Gastroesophageal sphincter (tissue), 4 donors: Measurements from ENCODE around the gene ATP1B3. TPM values are rescaled to one million over a fixed set of nuclear protein-coding genes. Genes with fewer than 3 reads are reported as not detected.
A peak's percentile ranks its signal among the peaks of the same experiment; 100 is the strongest.

ENCODE experiments used
- ATAC-seq: fragments of 150-250 bp; one replicate; pipeline ENCODE4 v1.9.1; 2016; ENCODE audit warnings: mild to moderate bottlenecking, moderate library complexity
- H3K27ac ChIP-seq, 4 donors: fragments of 200-600 bp; sonication (generic) in 3 of 4; 1 replicate in 3 of 4; 2 replicates in 1 of 4; pipeline ENCODE4 v1.5.1; 2016 to 2019
- H3K27me3 ChIP-seq: fragments of 200-600 bp; sonication (generic); one replicate; pipeline ENCODE4 v1.5.1; 2019
- H3K36me3 ChIP-seq, 2 donors: fragments of 200-600 bp; sonication (generic); one replicate each; pipeline ENCODE4 v1.5.1; 2019; ENCODE audit warnings: control low read depth in 1 of 2
- H3K4me1 ChIP-seq, 3 donors: fragments of 200-600 bp; sonication (generic); 1 replicate in 2 of 3; 2 replicates in 1 of 3; pipeline ENCODE4 v1.5.1; 2016 to 2019; ENCODE audit warnings: control low read depth in 2 of 3
- H3K4me3 ChIP-seq, 2 donors: fragments of 200-600 bp; sonication (generic); one replicate each; pipeline ENCODE4 v1.5.1; 2019; ENCODE audit warnings: mild to moderate bottlenecking in 1 of 2, moderate library complexity in 1 of 2
- H3K9me3 ChIP-seq, 3 donors: fragments of 200-600 bp; sonication (generic); one replicate each; pipeline ENCODE4 v1.5.1; 2017 to 2019; ENCODE audit warnings: control low read depth in 2 of 3
- EP300 ChIP-seq: sonication (generic); formaldehyde crosslinking; IDR thresholded peaks from one replicate; pipeline ENCODE4 v1.6.1; 2017; ENCODE audit warnings: antibody characterized with exemption, mild to moderate bottlenecking
- POLR2A ChIP-seq, 2 donors: fragments of 450-650 bp; IDR thresholded peaks; one replicate each; pipeline ENCODE4 v1.6.1; 2017; ENCODE audit warnings: antibody characterized with exemption in 2 of 2, mild to moderate bottlenecking in 2 of 2, moderate library complexity in 1 of 2
- POLR2AphosphoS5 ChIP-seq: sonication (generic); formaldehyde crosslinking; IDR thresholded peaks from one replicate; pipeline ENCODE4 v1.6.1; 2017; ENCODE audit warnings: antibody characterized with exemption
- WGBS, 2 donors: methylation state at CpG; one replicate each; pipeline ENCODE4 v1.1.5; 2018; ENCODE audit warnings: low coverage in 1 of 2; 5-methylcytosine and 5-hydroxymethylcytosine counted together
- total RNA-seq, 4 donors: library from RNA; depleted of rRNA; stranded (reverse); fragments of >200 nt; gene quantifications; one replicate each; pipeline ENCODE4 v1.1.0, GENCODE V29; 2016
- TF ChIP-seq, protein P1 (sequence below), 4 experiments: fragments of 200-600 bp in 2 of 4; fragments of 450-650 bp in 2 of 4; sonication (generic) in 1 of 4; IDR thresholded peaks; one replicate each; pipeline ENCODE4 v1.5.1; 2017 to 2019; ENCODE audit warnings: antibody characterized with exemption in 4 of 4, mild to moderate bottlenecking in 2 of 4, moderate library complexity in 2 of 4

ATP1B3 gene
- total RNA-seq, 4 donors from 2014 or later: 25.1 to 94.5 (median 57.3) TPM

- no peaks in the 10 kb centered on the region for H3K27me3 ChIP-seq
- no peak overlapping the region for H3K4me3 ChIP-seq
- ATAC-seq: no peak
- WGBS, 2 donors: 27 to 33% methylated on average over 1 of the region's 1 CpG
- TF ChIP-seq, protein P1, sequence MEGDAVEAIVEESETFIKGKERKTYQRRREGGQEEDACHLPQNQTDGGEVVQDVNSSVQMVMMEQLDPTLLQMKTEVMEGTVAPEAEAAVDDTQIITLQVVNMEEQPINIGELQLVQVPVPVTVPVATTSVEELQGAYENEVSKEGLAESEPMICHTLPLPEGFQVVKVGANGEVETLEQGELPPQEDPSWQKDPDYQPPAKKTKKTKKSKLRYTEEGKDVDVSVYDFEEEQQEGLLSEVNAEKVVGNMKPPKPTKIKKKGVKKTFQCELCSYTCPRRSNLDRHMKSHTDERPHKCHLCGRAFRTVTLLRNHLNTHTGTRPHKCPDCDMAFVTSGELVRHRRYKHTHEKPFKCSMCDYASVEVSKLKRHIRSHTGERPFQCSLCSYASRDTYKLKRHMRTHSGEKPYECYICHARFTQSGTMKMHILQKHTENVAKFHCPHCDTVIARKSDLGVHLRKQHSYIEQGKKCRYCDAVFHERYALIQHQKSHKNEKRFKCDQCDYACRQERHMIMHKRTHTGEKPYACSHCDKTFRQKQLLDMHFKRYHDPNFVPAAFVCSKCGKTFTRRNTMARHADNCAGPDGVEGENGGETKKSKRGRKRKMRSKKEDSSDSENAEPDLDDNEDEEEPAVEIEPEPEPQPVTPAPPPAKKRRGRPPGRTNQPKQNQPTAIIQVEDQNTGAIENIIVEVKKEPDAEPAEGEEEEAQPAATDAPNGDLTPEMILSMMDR (IDR thresholded peaks at IDR 0.05): peak; percentile 43 to 62 (median 52)
- no peak for TF ChIP-seq POLR2A (IDR thresholded peaks at IDR 0.05)
- H3K27ac ChIP-seq: no peak overlapping the region
- H3K9me3 ChIP-seq: no peaks in the 10 kb centered on the region
- H3K36me3 ChIP-seq: peaks cover 0 to 76% of the 10 kb centered on the region in 2 donors
- H3K4me1 ChIP-seq: no peaks in the 10 kb centered on the region
Measured at GRCh38 chr3:141913150-141913811, 36.8 kb downstream of the ATP1B3 start.

DNA sequence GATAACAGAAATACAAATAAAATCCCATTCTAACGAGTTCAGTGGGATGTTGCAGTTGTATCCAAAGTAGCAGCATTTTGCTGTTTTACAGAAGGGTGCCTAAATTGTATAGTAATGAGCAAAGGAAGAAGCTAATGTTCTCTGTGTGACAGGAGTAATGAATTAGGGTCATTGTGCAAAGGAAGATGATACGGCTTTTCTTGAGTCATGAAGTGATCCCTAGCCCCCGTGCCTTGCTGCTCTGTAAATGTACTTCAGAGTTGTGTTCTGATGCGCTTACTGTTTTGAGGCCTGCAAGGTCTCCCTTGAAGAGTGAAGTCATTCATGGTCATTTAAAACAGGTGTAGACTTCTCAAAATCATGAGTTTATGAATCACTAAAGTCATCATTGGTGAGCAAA is 37.9 kb downstream of the ATP1B3 start:
- WGBS, 2 donors: 81 to 89% methylated on average over 4 of the region's 4 CpGs
- Histone ChIP-seq H3K4me3 (no peak overlapping the region), H3K36me3 (peaks cover 0 to 70% of the 10 kb centered on the region in 2 donors), H3K27me3 (no peaks in the 10 kb centered on the region), H3K27ac (no peak overlapping the region), H3K4me1 (no peaks in the 10 kb centered on the region), H3K9me3 (no peaks in the 10 kb centered on the region)
- TF ChIP-seq POLR2A (IDR thresholded peaks at IDR 0.05) (no peak), POLR2AphosphoS5 (no peak), EP300 (no peak)
- TF ChIP-seq, protein P1 (IDR thresholded peaks at IDR 0.05): no peak
- ATAC-seq: no peak

- Histone ChIP-seq H3K27ac (no peak overlapping the region), H3K27me3 (no peaks in the 10 kb centered on the region), H3K36me3 (peaks cover 0 to 67% of the 10 kb centered on the region in 2 donors), H3K4me1 (no peaks in the 10 kb centered on the region), H3K4me3 (no peak overlapping the region), H3K9me3 (no peaks in the 10 kb centered on the region)
- ATAC-seq: no peak
- 91 to 97% methylated on average over 4 to 5 of the region's 5 CpGs for WGBS, 2 donors
- TF ChIP-seq, protein P1 (IDR thresholded peaks at IDR 0.05): no peak
- no peak for TF ChIP-seq POLR2A (IDR thresholded peaks at IDR 0.05)
- no peak for TF ChIP-seq EP300
- TF ChIP-seq POLR2AphosphoS5: no peak
Measured at GRCh38 chr3:141915016-141915415, 38.6 kb downstream of the ATP1B3 start.

- TF ChIP-seq POLR2A (IDR thresholded peaks at IDR 0.05) (no peak), POLR2AphosphoS5 (no peak), EP300 (no peak)
- TF ChIP-seq, protein P1 (IDR thresholded peaks at IDR 0.05): no peak
- H3K4me1 ChIP-seq: no peaks in the 10 kb centered on the region
- no peak overlapping the region for H3K27ac ChIP-seq
- peaks cover 0 to 66% of the 10 kb centered on the region in 2 donors for H3K36me3 ChIP-seq
- no peak for ATAC-seq
- H3K27me3 ChIP-seq: no peaks in the 10 kb centered on the region
- H3K4me3 ChIP-seq: no peak overlapping the region
- 67 to 74% methylated on average over 2 of the region's 2 CpGs for WGBS, 2 donors
- H3K9me3 ChIP-seq: no peaks in the 10 kb centered on the region
Measured at GRCh38 chr3:141915766-141916165, 39.3 kb downstream of the ATP1B3 start.

- H3K4me3 ChIP-seq: no peak overlapping the region
- no peaks in the 10 kb centered on the region for H3K9me3 ChIP-seq
- TF ChIP-seq EP300: no peak
- no peak overlapping the region for H3K27ac ChIP-seq
- peaks cover 0 to 68% of the 10 kb centered on the region in 2 donors for H3K36me3 ChIP-seq
- ATAC-seq: no peak
- H3K27me3 ChIP-seq: no peaks in the 10 kb centered on the region
- WGBS, 2 donors: 85 to 93% methylated on average over 4 of the region's 4 CpGs
- no peaks in the 10 kb centered on the region for H3K4me1 ChIP-seq
Measured at GRCh38 chr3:141920701-141921100, 44.3 kb downstream of the ATP1B3 start.
